ENCODE measurements around the gene PKDREJ. TPM values are rescaled to one million over a fixed set of nuclear protein-coding genes. Genes with fewer than 3 reads are reported as not detected.

The PKDREJ gene
- total RNA-seq, 1 donor from 2014 or later: not detected

GRCh38 chr22:46262449-46263215 is 511 bp downstream of the PKDREJ start:
- peak; percentile 83 for ATAC-seq
- H3K9me3 ChIP-seq: no peaks in the 10 kb centered on the region
- peak; percentile 44 for TF ChIP-seq CTCF (IDR thresholded peaks at IDR 0.05)
- H3K36me3 ChIP-seq: no peaks in the 10 kb centered on the region
- DNase-seq: peak; percentile 87
- intact Hi-C loops (cut with DNase I): no loop called here
- H3K27me3 ChIP-seq: peaks cover 13% of the 10 kb centered on the region
- no peak overlapping the region for H3K4me3 ChIP-seq
- peaks cover 8% of the 10 kb centered on the region for H3K4me1 ChIP-seq
- no peak overlapping the region for H3K27ac ChIP-seq

GRCh38 chr22:46260038-46260437 is 3.1 kb downstream of the PKDREJ start:
- Histone ChIP-seq H3K27me3 (peaks cover 13% of the 10 kb centered on the region), H3K9me3 (no peaks in the 10 kb centered on the region), H3K27ac (no peak overlapping the region), H3K4me1 (no peaks in the 10 kb centered on the region), H3K4me3 (no peak overlapping the region), H3K36me3 (no peaks in the 10 kb centered on the region)
- no peak for TF ChIP-seq CTCF (IDR thresholded peaks at IDR 0.05)
- no peak for DNase-seq
- no peak for ATAC-seq
- intact Hi-C loops (cut with DNase I): no loop called here

- no peak for DNase-seq
- H3K4me3 ChIP-seq: no peak overlapping the region
- H3K9me3 ChIP-seq: no peaks in the 10 kb centered on the region
- intact Hi-C loops (cut with DNase I): no loop called here
- TF ChIP-seq CTCF (IDR thresholded peaks at IDR 0.05): no peak
- no peak for ATAC-seq
- H3K27ac ChIP-seq: no peak overlapping the region
- peaks cover 13% of the 10 kb centered on the region for H3K27me3 ChIP-seq
- no peaks in the 10 kb centered on the region for H3K36me3 ChIP-seq
- H3K4me1 ChIP-seq: no peaks in the 10 kb centered on the region
Measured at GRCh38 chr22:46259374-46259773, 3.8 kb downstream of the PKDREJ start.

GRCh38 chr22:46256358-46256958 is 6.7 kb downstream of the PKDREJ start:
- TF ChIP-seq CTCF (IDR thresholded peaks at IDR 0.05): no peak
- DNase-seq (no peak), ATAC-seq (no peak)
- peaks cover 2% of the 10 kb centered on the region for H3K4me1 ChIP-seq
- H3K27me3 ChIP-seq: peaks cover 3% of the 10 kb centered on the region
- no peaks in the 10 kb centered on the region for H3K9me3 ChIP-seq
- intact Hi-C loops (cut with DNase I): no loop called here
- no peaks in the 10 kb centered on the region for H3K36me3 ChIP-seq
- H3K27ac ChIP-seq: no peak overlapping the region
- no peak overlapping the region for H3K4me3 ChIP-seq

GRCh38 chr22:46251816-46252380 is 11.2 kb downstream of the PKDREJ start:
- ATAC-seq (no peak), DNase-seq (no peak)
- Histone ChIP-seq H3K36me3 (no peaks in the 10 kb centered on the region), H3K4me3 (no peak overlapping the region), H3K9me3 (no peaks in the 10 kb centered on the region), H3K27ac (no peak overlapping the region), H3K27me3 (no peaks in the 10 kb centered on the region), H3K4me1 (peaks cover 16% of the 10 kb centered on the region)
- TF ChIP-seq CTCF (IDR thresholded peaks at IDR 0.05): no peak
- intact Hi-C loops (cut with DNase I): no loop called here
